ENCODE measurements around the gene ZBTB24. TPM values are rescaled to one million over a fixed set of nuclear protein-coding genes. Genes with fewer than 3 reads are reported as not detected.

The ZBTB24 gene
- total and polyA plus RNA-seq, 8 donors = 1.4 to 9.3 (median 2.9) TPM

GRCh38 chr6:109498052-109498451, 15.0 kb upstream of the ZBTB24 start:
- intact Hi-C loops (cut with DNase I; ENCODE audit: low total_unique reads) = no loop called here
- Histone ChIP-seq H3K9me3 (no peaks in the 10 kb centered on the region), H3K27ac (no peak overlapping the region), H3K27me3 (no peaks in the 10 kb centered on the region), H3K4me1 (no peaks in the 10 kb centered on the region), H3K4me3 (no peak overlapping the region), H3K36me3 (no peaks in the 10 kb centered on the region)
- TF ChIP-seq CTCF (IDR thresholded peaks at IDR 0.05) = no peak
- no peak for TF ChIP-seq EP300 (IDR thresholded peaks at IDR 0.05)
- TF ChIP-seq POLR2A (IDR thresholded peaks at IDR 0.05) = no peak
- TF ChIP-seq POLR2AphosphoS5 (IDR thresholded peaks at IDR 0.05) = no peak
- 79 to 86% (median 82%) methylated on average over 4 of the region's 4 CpGs for WGBS, 5 donors
- no peak for DNase-seq

GRCh38 chr6:109496036-109496772, 13.2 kb upstream of the ZBTB24 start:
- H3K9me3 ChIP-seq = no peaks in the 10 kb centered on the region
- no peaks in the 10 kb centered on the region for H3K36me3 ChIP-seq
- no peaks in the 10 kb centered on the region for H3K27me3 ChIP-seq
- DNase-seq = no peak
- H3K4me3 ChIP-seq = no peak overlapping the region
- no peaks in the 10 kb centered on the region for H3K4me1 ChIP-seq
- WGBS, 5 donors = 77 to 83% (median 82%) methylated on average over 9 of the region's 9 CpGs
- TF ChIP-seq POLR2A (IDR thresholded peaks at IDR 0.05) (no peak), EP300 (IDR thresholded peaks at IDR 0.05) (no peak), POLR2AphosphoS5 (IDR thresholded peaks at IDR 0.05) (no peak), CTCF (IDR thresholded peaks at IDR 0.05) (no peak)
- H3K27ac ChIP-seq = no peak overlapping the region
- intact Hi-C loops (cut with DNase I; ENCODE audit: low total_unique reads) = no loop called here

GRCh38 chr6:109493865-109494264, 10.8 kb upstream of the ZBTB24 start:
- Histone ChIP-seq H3K9me3 (no peaks in the 10 kb centered on the region), H3K4me1 (no peaks in the 10 kb centered on the region), H3K36me3 (no peaks in the 10 kb centered on the region), H3K27ac (no peak overlapping the region), H3K4me3 (no peak overlapping the region), H3K27me3 (no peaks in the 10 kb centered on the region)
- no peak for TF ChIP-seq EP300 (IDR thresholded peaks at IDR 0.05)
- TF ChIP-seq POLR2A (IDR thresholded peaks at IDR 0.05) = no peak
- TF ChIP-seq CTCF (IDR thresholded peaks at IDR 0.05) = no peak
- TF ChIP-seq POLR2AphosphoS5 (IDR thresholded peaks at IDR 0.05) = no peak
- intact Hi-C loops (cut with DNase I; ENCODE audit: low total_unique reads) = no loop called here
- no peak for DNase-seq
- 79 to 94% (median 89%) methylated on average over 1 of the region's 1 CpG for WGBS, 5 donors

GRCh38 chr6:109491207-109491938, 8.4 kb upstream of the ZBTB24 start:
- Histone ChIP-seq H3K27me3 (no peaks in the 10 kb centered on the region), H3K4me1 (no peaks in the 10 kb centered on the region), H3K36me3 (no peaks in the 10 kb centered on the region), H3K4me3 (no peak overlapping the region), H3K27ac (peak overlapping the region in 1 of 5 donors; percentile 7), H3K9me3 (no peaks in the 10 kb centered on the region)
- DNase-seq = peak in 1 of 2 donors; percentile 39
- intact Hi-C loops (cut with DNase I; ENCODE audit: low total_unique reads) = no loop called here
- WGBS, 5 donors = 39 to 53% (median 47%) methylated on average over 5 of the region's 5 CpGs
- TF ChIP-seq CTCF (IDR thresholded peaks at IDR 0.05) = no peak
